ENCODE data around the gene IL13.

- TF ChIP-seq CTCF (IDR thresholded peaks at IDR 0.05; ENCODE audit: low read depth, low read length, poor library complexity, severe bottlenecking) (no peak), EZH2phosphoT487 (IDR thresholded peaks at IDR 0.05; ENCODE audit: borderline replicate concordance, low read length) (no peak)
Measured at GRCh38 chr5:132679717-132680380, 21.9 kb downstream of the IL13 start.
